K562 (cell line): Measurements from ENCODE around the gene WNT8A.

Experiments
- BMI1 ChIP-seq: fragments of 150-350 bp; IDR thresholded peaks from 2 replicates; pipeline ENCODE4 v1.6.1; 2014; ENCODE audit warnings: low read length
- CBFB ChIP-seq: sonication (generic); formaldehyde crosslinking; IDR thresholded peaks from 2 replicates; pipeline ENCODE4 v1.4.0; 2020; ENCODE audit warnings: mild to moderate bottlenecking, missing genetic modification reagents
- MTA1 ChIP-seq: fragments of 450-650 bp; IDR thresholded peaks from 2 replicates; pipeline ENCODE4 v1.6.1; 2017; ENCODE audit warnings: borderline replicate concordance
- NFATC3 ChIP-seq: fragments of 450-650 bp; IDR thresholded peaks from 2 replicates; pipeline ENCODE4 v1.6.1; 2017; ENCODE audit warnings: mild to moderate bottlenecking
- NR1H2 ChIP-seq: sonication (generic); formaldehyde crosslinking; IDR thresholded peaks from 2 replicates; pipeline ENCODE4 v1.4.0; 2020; ENCODE audit warnings: mild to moderate bottlenecking, missing genetic modification reagents
- SNRNP70 ChIP-seq: fragments of 200-400 bp; formaldehyde crosslinking; optimal IDR thresholded peaks from 2 replicates; pipeline ENCODE3; 2017; ENCODE audit warnings: low read depth, low read length
- TBP ChIP-seq: optimal IDR thresholded peaks from 2 replicates; pipeline ENCODE3; 2011; ENCODE audit warnings: low read depth, low read length, improper control_type of control experiment
- ZNF224 ChIP-seq: sonication (generic); formaldehyde crosslinking; IDR thresholded peaks from 2 replicates; pipeline ENCODE4 v1.8.0; 2022; ENCODE audit warnings: mild to moderate bottlenecking, missing genetic modification reagents
- ZNF274 ChIP-seq: IDR thresholded peaks from 2 replicates; pipeline ENCODE4 v1.6.1; 2011; ENCODE audit warnings: low read depth, mild to moderate bottlenecking, low read length, moderate library complexity, borderline replicate concordance

- TF ChIP-seq MTA1 (no peak; the same call in 1 of the 2 replicates), ZNF274 (no peak), BMI1 (no peak), NFATC3 (no peak), CBFB (CRISPR knock-in tag) (no peak), ZNF224 (CRISPR knock-in tag) (no peak), NR1H2 (CRISPR knock-in tag) (no peak), SNRNP70 (no peak), TBP (no peak)
Observed at GRCh38 chr5:138035605-138036537, 48.0 kb upstream of the WNT8A start.
